CMK (cell line): ENCODE measurements around the gene HSD11B2.

ENCODE experiments used
- DNase-seq: peaks from one replicate; pipeline ENCODE4 v3.0.0-alpha.2; 2010; ENCODE audit warnings: low read depth

The HSD11B2 gene

GRCh38 chr16:67477960-67478554 is 47.1 kb downstream of the HSD11B2 start:
- DNase-seq: no peak

GRCh38 chr16:67480833-67481560 is 50.1 kb downstream of the HSD11B2 start, which contains the start of gene ATP6V0D1:
TSS of gene ATP6V0D1 (minus strand) at chr16:67481157. CDS start at chr16:67481086, 71 bp downstream.
- DNase-seq: peak; percentile 96

GRCh38 chr16:67481561-67482232 is 50.8 kb downstream of the HSD11B2 start:
- peak; percentile 43 for DNase-seq

- DNase-seq: no peak
Observed at GRCh38 chr16:67482233-67482924, 51.5 kb downstream of the HSD11B2 start.

GRCh38 chr16:67483150-67483549 is 52.2 kb downstream of the HSD11B2 start, which contains the start of gene AGRP:
TSS of gene AGRP (minus strand) at chr16:67483547. CDS start at chr16:67483398, 149 bp downstream.
- no peak for DNase-seq

- DNase-seq: no peak
Observed at GRCh38 chr16:67483731-67484525, 53.0 kb downstream of the HSD11B2 start.

- DNase-seq: no peak
Observed at GRCh38 chr16:67486805-67487204, 55.9 kb downstream of the HSD11B2 start.
